RWPE1 (cell line): ENCODE measurements around the gene DECR2.
A peak's percentile ranks its signal among the peaks of the same experiment; 100 is the strongest.

Experiments used
- CTCF ChIA-PET: fragments of 350-600 bp; sonication (Branson Sonifier 250); formaldehyde crosslinking; extraction: SDS; loops from one replicate; lab custom pipeline; 2021; lab: Yijun Ruan, JAX
- POLR2A ChIA-PET: fragments of 400-600 bp; formaldehyde crosslinking; extraction: SDS; loops from one replicate; lab custom pipeline; 2020; ENCODE audit warnings: antibody characterized with exemption; ENCODE audit not compliant: low non-redundant PET; lab: Yijun Ruan, JAX
- DNase-seq: peaks from one replicate; pipeline ENCODE4 v3.0.0; 2012; ENCODE audit warnings: low spot score
- H3K27ac ChIP-seq: fragments of 450-650 bp; 2 replicates; pipeline ENCODE4 v1.5.1; 2017
- CTCF ChIP-seq: fragments of 450-650 bp; conservative IDR thresholded peaks from 2 replicates; pipeline ENCODE4 v1.5.1; 2017; ENCODE audit warnings: low read depth, mild to moderate bottlenecking

DECR2 gene

DNA sequence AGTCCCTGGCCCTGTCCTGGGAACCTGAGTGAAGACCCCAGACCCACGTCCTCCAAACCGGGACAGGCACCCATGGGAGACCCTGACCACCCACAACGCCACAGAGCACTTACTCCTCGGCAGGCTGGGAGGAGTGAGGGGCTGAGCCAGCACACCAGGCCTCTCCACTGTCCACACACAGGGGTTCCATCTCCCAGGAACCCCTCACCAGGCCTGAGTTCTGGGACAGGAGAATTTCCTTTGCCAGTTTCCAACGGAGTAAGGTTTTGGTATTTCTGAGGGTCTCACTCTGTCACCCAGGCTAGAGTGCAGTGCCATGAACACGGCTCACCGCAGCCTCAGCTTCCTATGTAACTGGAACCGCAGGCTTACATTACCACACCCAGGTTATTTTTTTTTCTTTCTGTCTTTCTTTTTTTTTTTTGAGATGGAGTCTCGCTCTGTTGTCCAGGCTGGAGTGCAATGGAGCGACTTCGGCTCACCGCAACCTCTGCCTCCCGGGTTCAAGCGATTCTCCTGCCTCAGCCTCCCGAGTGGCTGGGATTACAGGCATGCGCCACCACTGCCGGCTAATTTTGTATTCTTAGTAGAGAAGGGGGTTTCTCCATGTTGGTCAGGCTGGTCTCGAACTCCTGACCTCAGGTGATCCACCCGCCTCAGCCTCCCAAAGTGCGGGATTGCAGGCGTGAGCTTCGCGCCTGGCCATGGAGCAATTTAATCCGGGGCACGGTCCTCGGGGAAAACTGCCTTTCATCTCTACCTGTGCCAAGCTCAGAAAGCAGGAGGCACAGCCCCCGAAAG, 21.5 kb upstream of the DECR2 start:
- DNase-seq = no peak
- no peak for TF ChIP-seq CTCF
- H3K27ac ChIP-seq = peak overlapping the region; percentile 73
- ChIA-PET CTCF (no interaction called here), POLR2A (no interaction called here)

DNA sequence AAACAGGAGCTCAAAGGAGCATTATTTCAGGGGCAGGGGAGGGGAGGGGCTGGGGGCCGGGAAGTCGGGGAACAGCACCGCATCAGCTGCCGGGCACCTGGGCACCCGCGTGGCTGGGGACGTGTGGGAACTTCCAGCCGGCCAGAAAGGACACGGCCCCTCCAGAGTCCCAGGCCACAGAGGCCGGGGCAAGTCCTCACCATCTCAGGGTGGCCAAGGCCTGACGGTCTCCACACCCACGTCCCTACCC, 21.0 kb upstream of the DECR2 start:
- POLR2A ChIA-PET = no interaction called here
- H3K27ac ChIP-seq = peak overlapping the region; percentile 73
- DNase-seq = no peak
- CTCF ChIA-PET = no interaction called here
- TF ChIP-seq CTCF = no peak

DNA sequence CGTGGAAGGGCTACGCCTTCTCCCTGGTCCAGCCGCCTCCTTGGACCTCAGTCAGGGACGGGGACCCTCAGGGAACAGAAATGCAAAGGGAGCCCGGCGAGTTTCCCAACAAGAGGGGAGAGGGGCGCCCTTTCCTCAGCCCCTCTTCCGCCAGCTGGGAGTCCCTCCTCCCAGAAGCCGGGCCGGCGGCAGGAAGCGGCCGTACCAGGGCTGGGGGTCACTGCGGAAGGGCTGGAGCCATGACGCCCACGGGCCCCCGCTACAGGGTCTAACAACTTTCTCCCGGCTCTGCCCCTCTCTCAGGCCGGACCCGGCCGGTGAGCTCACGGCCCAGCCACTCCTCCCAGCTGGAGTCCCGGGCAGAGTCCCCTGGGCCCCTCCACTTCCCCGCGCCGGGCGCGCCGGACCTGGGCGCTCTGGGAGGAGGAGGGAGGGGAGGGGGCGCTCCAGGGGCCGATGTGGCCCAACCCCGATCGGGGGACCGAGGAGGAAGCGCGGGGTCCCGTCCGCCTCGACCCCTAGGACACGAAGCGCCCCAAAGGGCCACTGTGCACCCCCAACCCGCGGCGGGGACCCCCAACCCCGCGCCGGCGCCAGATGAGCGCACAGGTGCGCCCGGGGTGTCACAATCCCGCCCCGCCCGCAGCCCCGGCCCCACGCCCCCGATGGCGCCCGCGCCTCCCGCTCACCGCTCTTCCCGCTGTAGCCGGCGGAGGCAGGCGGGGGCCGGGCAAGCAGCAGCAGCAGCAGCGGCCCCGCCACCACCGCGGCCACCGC, 20.5 kb upstream of the DECR2 start:
- no peak for TF ChIP-seq CTCF
- CTCF ChIA-PET = no interaction called here
- H3K27ac ChIP-seq = peak overlapping the region; percentile 73
- DNase-seq = no peak
- POLR2A ChIA-PET = no interaction called here

GRCh38 chr16:381789-382717, 19.6 kb upstream of the DECR2 start, which contains the start of gene PGAP6:
PGAP6 (minus strand) TSS chr16:381978; CDS start chr16:381821, 157 bp downstream.
- DNase-seq = peak; percentile 71
- POLR2A ChIA-PET = interaction anchor here (1.3 kb wide), 1 partner anchor 20 kb away, joined by 6 read pairs; the partner anchor contains the start of gene DECR2
- no peak for TF ChIP-seq CTCF
- CTCF ChIA-PET = no interaction called here
- H3K27ac ChIP-seq = peak within 1 kb of the TSS; percentile 73

DNA sequence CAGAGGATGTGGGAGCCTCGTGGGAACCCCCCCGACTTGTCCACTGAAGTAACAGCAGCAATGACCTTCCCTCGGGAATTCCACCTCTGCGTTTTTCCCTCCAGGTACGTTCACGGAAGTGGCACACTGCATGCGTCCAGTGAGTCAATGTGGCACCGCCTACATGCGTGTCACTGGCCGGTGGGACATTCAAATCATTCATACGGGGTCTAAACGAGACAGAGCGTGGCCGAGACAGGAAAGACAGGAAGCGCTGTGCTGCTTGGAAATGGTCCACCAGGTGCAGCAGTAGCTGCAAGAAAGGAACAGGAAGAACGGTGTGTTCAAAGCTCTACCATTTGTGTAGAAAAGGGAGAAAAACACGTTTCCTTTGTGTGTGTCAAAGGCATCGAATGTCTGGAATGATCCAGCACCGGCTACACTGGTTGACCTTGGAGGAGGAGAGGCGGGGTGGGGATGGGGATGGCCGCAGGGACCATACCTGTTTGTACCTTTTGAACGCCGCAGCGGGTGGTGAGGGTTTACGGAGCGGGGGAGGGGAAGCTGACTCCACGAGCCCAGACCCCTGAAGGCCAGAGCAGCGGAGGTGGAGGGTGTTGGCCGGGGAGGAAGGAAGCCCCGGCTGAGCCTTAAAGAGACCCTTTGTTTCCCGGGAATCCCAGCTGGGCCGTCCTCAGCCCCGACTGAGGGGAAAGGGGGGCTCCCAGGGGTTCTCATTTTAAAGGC, 18.2 kb upstream of the DECR2 start:
- POLR2A ChIA-PET = no interaction called here
- TF ChIP-seq CTCF = no peak
- H3K27ac ChIP-seq = peak overlapping the region; percentile 73
- DNase-seq = no peak
- CTCF ChIA-PET = interaction anchor here (0.6 to 1.2 kb wide), 3 partner anchors 15 to 166 kb away, joined by 3 to 5 read pairs (median 3); no protein-coding TSS in a partner anchor
